ENCODE data around the gene EMCN.
"Not testable (repeated sequence)": the region's sequence is repeated elsewhere in the genome, so short reads cannot be mapped to it uniquely, and the experiment has no call there.

EMCN gene, protein sequence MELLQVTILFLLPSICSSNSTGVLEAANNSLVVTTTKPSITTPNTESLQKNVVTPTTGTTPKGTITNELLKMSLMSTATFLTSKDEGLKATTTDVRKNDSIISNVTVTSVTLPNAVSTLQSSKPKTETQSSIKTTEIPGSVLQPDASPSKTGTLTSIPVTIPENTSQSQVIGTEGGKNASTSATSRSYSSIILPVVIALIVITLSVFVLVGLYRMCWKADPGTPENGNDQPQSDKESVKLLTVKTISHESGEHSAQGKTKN

DNA sequence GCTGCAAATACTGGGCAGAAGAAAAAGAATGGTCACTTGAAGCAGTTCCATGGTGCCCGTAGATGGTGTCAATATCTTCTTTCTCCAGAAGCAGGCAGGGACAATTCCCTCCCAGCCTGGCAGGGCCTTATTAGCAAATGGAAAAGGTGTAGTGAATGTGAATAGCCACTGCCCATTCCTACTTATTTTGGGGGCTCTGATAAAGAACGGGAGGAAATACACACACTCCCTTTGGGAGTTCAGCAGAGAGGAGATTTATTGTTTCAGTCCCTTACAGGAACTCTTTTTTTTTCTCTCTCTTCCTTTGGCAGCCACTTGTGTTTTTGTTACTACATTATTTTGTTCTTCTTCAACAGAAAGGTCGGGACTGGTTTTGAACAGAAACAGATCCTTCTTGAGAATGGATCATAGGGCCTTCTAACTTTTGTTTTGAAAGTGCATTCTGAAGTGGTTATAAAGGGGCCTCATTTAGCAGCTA lies at the start of gene EMCN:
Gene EMCN (minus strand): TSS at position 159 of the 478 bp plus-strand sequence. CDS start 108 bp downstream, at position 51.
- DNase-seq = no peak

- no peak for DNase-seq
These were observed 48.6 kb upstream of the EMCN start for GRCh38 chr4:100566396-100566795.

DNA sequence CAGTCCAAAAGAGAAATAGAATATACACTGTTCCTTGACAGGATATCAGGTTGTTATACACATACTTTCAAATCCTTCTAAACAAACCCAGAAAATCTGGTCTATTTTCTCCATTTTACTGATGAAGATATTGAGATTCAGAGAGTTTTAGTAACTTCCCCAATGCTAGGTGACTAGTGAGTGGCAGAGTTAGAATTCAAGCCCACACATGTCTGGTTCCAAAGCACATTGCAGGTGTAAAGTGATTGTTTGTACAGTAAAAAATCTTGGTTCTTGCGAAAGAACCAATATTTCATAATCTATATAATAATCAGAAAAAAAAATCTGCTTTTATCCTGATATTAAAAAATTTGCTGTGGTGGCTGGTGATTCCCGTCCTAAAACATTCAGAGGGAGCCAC lies 39.5 kb upstream of the EMCN start:
- DNase-seq = no peak

GRCh38 chr4:100555611-100556337 lies 38.0 kb upstream of the EMCN start:
- DNase-seq = no peak

GRCh38 chr4:100548200-100548560 lies 30.4 kb upstream of the EMCN start:
- no peak for DNase-seq

- no peak for DNase-seq
These were observed 29.8 kb upstream of the EMCN start for GRCh38 chr4:100547541-100548199.

DNA sequence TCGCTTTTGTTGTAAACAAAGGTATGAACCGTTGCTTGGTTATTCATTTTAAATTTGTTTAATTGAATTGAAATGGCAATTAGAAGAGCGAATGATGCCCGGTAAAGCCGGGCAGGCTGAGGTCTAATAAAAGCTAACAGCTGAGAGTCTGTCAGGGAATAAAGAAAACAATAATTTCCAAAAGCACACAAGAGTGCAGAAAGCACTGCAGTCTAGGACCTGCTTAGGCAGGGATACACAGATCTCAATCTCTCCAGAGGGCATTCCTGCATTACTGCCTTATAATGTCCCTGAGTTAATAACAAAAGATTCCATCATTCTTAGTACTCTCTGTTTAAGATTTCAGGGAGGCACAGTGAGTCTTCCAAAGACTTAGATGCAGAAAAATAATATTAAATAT lies 27.6 kb upstream of the EMCN start:
- no peak for DNase-seq

DNA sequence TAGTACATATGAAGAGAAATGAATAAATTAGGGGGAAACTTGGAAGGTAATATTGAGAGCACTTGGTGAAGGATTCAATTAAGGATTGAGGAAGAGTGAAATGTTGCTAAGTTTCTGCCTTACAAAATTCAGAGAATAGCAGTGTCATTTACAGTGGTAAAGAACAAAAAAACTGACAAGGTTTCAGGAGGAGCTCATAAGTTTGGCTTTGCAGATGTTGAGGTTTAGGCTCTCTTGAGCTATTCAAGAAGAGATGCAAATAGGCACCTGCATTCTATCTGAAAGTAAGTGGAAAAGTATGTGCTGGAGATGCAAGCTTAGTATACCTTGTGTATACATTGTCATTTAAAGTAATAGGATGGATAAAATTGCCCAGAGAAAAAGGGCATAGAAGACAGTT lies 22.3 kb upstream of the EMCN start:
- no peak for DNase-seq

- DNase-seq = no peak
These were observed 21.9 kb upstream of the EMCN start for GRCh38 chr4:100539706-100540105.

DNA sequence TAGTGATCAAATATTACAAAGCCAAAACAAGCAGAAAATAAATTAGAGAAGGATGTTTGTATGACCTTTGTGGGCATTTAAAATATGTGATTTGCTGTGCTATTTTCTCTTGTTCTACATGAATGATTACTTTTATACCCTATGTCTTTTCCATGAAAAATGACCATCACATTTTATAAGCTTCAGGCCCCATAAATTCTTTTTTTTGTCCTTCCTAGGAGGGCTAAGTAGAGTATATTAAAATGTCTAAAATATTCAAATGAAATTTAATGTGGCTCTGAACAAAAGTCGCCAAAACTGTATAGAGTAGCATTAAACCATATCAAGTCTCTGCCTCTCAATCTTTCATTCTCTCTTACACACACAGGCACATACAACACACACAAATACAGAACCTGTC lies 15.9 kb upstream of the EMCN start:
- no peak for DNase-seq

DNA sequence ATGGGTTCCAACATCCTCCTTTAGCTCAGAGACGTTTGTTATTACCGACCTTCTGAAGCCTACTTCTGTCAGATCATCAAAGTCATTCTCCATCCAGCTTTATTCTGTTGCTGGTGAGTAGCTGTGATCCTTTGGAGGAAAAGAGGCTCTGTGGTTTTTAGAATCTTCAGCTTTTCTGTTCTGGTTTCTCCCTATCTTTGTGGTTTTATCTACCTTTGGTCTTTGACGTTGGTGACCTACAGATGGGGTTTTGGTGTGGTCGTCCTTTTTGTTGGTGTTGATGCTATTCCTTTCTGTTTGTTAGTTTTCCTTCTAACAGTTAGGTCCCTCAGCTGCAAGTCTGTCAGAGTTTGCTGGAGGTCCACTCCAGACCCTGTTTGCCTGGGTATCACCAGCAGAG lies 12.3 kb upstream of the EMCN start:
- DNase-seq = not testable (repeated sequence)

DNA sequence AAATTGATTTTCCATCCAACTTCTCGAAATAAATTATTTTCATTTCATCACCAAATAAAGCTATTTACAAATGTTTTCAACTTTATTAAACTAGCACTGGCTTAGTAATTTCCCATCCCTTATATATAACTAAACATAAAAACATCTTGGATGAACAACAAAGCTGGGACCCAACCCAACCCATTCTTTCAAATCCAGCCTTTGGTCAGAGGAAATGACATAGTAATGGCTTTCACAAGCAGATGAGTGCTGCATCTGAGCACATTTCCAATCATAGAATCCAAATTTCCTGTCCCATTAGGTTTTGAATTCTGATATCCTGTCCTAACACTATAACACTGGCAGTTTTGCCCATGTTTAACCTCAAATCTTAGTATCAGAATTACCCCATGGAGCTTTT lies 7.9 kb upstream of the EMCN start:
- no peak for DNase-seq

DNA sequence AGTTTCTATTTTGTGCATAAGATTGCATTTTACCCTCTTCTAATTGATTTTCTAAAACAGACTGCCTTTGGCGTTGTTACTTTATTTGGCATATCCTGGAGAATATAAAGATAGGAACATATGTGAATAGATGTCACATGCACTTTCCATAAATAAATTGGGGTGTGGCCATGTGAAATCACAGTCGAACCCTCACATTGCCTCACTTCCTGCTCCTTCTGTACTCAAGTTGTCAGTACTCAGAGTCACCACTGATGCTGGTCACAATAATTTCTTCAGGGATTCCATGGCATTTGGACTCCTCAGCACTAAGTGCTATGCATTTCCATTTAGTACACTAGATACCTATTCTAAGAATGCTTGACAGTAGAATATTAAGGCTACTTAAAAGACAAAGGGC lies 1.4 kb upstream of the EMCN start:
- DNase-seq = no peak

DNA sequence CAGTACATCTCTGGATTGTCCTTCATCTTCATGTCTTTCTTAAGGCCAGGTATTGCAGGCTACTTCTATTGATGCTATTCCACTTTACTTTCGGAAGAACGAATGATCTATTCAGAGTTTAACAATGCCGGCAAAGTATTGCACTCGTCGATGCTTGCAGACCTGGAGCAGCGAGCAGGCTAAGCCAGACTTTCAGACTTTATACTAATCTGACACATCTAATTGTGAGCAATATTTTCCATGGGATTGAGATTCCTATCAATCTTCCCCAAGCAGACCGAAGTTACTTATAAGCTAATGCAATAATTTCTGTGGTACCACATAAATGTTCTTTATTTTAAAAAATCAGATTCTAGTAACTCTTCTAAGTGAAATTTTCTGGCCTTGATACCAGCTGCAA lies 1.6 kb downstream of the EMCN start:
- DNase-seq = no peak

DNA sequence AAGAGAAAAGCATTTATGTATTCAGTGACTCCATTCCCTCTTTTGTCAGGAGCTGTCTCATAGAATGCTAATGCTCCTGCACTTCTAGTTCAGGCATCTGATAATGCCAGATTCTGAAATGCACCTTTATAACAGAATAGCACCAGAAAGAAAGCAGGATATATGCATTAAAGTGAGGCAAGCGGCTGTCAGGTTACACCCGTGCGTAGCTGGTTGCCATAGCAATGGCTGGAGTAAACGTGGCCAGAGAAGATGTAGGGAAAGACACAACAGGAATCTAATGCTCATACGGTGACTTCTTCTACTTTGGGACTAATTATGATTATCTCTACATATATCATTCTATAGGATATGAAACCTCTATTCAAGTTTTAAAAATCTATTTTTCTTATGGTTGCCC lies 5.9 kb downstream of the EMCN start:
- DNase-seq = no peak

GRCh38 chr4:100510551-100510950 lies 7.3 kb downstream of the EMCN start:
- DNase-seq = no peak

DNA sequence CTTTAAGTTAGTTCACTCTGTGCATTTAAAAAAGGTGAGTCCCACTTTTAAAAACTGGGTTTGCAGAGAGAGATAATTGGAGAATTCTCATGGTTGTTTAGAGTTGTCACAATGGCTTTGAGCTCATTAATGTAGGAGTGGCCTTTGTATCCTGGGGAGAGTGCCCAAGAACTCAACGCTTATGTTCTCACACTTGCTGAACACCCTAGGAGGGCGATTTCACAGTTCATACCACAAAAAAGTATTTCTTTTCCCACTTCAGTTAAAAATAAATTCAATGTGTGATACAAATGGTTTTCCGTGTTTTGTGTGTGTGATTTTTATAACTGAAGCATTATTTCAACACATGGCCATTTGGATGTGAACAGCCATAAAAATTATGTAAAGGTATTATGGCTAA lies 8.4 kb downstream of the EMCN start:
- DNase-seq = no peak

GRCh38 chr4:100508691-100509090 lies 9.1 kb downstream of the EMCN start:
- DNase-seq = no peak

DNA sequence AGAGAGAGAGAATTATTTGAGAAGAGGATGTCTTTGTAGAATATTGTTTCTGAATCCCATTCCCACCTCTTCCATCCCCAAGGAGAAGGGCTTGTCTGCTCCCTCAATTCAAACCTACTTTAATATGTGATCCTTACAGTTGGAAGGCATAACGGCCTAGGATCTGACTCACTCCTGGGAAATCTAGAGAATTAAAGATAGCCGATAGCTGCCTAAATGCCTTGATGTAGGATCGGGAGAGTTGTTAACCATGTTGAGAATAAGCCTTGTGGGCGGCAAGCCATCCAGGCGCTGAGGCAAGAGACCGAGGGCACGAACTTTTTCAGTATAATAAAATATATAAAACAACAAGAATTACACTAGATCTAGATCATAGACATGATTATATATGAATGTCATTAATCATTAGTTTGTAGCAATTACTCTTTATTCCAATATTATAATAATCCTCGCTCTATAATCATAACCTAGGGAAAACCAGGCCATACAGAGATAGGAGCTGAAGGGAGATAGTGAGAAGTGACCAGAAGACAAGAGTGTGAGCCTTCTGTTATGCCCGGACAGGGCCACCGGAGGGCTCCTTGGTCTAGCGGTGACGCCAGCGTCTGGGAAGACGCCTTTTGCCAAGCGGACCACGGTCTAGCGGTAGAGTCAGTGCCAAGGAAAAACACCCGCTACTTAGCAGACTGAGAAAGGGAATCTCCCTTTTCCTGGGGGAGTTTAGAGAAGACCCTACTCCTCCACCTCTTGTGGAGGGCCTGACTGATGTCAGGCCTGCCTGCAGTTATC lies 13.5 kb downstream of the EMCN start:
- no peak for DNase-seq

DNA sequence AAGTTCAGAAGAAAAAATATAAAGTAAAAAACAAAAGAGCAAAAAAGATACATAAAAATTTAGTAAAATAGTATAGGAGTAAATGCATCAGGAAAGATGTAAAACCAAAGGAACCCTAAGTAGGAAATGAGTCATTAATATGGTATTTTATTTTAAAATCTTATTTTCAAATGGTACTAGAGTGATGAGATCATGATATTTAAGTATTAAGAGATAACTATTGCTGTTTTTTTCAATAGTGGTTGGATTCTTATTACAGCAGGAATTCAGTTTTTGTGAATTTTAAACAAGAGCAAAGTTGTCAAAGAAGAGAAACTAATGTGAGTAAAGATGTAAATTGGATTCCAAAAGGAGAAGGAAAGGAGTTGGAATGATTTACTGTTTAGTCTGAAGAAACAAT lies 20.0 kb downstream of the EMCN start:
- no peak for DNase-seq

DNA sequence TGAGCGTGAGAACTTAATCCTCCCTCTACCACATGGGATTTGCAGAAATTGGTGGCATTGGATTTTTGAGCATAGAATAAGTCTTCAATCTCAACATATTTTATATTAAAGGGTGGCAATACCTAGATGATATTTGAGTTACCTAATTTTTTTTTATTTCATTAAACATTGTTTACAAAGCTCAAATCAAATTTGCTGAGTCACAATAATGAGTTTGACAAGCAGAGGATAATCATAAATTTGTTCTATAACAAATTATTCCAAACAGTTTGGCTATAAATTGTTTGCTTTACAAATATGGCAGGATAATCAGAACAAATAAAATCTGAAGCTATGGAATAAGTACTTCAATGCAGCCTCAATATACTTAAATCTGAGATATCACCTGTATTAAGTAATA lies 22.7 kb downstream of the EMCN start:
- DNase-seq = no peak

DNA sequence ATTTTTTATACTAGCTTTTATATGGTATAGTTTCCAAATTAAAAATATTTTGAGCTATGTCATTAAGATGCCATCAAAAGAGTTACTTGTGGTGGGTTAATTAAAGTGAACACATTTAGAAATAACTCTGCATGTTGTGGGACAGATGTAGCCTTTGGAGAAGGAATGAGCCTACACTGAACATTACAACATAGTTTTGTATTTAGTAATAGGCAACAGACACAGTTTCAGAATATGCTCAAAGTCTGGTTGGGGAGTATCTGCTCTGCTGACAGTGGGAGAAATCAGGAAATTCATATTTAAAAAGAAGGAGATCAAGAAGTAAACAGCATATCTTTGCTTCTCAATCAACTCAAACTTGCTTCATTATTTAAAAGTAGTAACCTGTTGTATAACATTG lies 23.7 kb downstream of the EMCN start:
- DNase-seq = no peak

All from nucleus accumbens (tissue), 56 donors.